GM18909 (cell line): ENCODE measurements around the gene NOXO1.

Experiments
- ATAC-seq: cut with Tn5 transposase; IDR thresholded peaks from one replicate; pipeline ENCODE4 v1.9.1; 2021; ENCODE audit warnings: mild to moderate bottlenecking; ENCODE audit not compliant: unreplicated experiment, poor library complexity

Gene NOXO1, protein sequence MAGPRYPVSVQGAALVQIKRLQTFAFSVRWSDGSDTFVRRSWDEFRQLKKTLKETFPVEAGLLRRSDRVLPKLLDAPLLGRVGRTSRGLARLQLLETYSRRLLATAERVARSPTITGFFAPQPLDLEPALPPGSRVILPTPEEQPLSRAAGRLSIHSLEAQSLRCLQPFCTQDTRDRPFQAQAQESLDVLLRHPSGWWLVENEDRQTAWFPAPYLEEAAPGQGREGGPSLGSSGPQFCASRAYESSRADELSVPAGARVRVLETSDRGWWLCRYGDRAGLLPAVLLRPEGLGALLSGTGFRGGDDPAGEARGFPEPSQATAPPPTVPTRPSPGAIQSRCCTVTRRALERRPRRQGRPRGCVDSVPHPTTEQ

DNA sequence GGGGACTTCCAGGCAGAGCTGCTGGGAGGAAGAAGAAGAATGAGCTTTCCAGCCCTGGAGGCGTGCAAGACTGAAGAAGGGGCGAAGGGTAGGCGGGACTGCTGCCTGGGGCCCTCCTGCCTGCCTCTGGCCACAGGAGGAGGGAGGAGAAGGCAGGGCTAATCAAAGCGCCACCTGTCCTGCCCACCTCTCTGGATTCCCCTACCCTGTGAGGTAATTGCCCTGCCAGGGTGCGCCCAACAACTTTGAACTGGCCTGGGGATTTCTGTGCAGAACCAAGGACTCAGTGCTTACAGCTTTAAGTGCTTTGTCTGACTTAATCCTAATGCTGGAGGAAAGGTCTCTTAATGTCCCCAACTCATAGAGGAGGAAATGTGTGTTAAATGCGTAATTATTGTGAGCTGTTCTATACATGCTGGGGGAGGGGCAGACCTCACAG lies at the start of gene NOXO1:
NOXO1 (minus strand) TSS at position 72 of the 439 bp plus-strand sequence. CDS start 290 bp downstream, outside the sequence.
- no peak for ATAC-seq

DNA sequence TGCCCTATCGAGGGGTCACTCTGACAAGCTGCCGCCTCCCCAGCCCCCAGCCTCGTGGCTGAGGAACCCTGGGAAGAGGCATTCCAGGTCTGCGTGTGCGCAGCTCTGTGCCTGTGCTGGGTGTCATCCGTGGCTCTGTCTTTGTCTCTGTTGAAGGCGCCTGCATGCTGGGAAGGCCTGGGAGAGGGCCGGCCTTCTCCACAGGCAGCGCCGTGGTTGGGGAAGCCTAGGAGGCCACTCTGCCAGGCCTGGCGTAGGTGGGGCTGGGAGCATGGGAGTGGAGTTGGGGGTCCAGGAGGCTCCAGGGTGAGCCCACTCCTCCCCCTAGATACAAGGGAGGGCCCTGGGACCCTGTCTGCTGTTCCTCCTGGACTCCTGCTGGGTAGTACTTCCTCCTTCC lies 48.8 kb upstream of the NOXO1 start:
- ATAC-seq, result no peak

DNA sequence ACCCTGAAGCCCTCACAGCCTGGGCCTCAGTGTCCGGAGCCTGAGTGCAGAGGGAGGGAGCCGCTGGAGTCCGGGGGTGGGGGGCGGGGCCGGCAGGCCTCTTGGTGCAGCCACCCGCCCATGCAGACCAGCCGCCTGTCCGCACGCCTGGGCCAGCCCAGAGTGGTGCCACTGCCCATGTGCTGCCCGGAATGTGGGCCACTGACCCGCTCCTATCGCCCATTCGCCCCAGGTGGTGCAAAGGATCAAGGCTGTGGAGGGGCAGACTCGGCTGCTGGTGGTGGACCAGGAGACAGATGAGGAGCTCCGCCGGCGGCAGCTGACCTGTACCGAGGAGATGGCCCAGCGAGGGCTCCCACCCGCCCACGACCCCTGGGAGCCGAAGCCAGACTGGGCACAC lies 48.1 kb upstream of the NOXO1 start:
- ATAC-seq, result no peak

DNA sequence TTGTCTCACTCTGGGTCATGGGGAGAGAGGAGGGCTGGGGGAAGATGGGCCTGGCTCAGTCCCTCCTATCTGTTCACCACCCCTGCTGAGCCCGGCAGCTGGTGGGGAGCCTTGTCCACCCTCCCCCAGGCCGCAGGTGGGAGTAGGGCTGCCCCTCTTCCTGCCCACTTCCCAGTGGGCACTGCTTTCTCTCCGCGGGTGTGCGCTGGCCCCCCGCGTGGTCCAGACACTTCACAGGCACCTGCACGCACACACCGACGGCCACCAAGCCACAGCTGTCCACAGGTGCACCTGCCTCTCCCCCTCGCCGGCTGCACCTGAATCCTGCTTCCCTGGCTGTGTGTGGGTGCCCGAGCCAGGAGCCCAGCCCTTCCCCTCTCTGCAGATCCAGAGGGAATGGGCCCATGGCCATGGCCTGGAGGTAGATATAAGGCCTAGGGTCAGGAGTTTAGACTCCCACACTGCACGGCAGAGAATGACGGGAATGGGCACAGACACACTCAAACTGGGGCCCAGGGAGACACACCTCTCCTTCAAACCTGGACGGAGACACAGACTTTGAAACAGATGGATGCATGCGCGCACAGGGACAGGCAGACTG lies 47.5 kb upstream of the NOXO1 start:
- no peak for ATAC-seq

DNA sequence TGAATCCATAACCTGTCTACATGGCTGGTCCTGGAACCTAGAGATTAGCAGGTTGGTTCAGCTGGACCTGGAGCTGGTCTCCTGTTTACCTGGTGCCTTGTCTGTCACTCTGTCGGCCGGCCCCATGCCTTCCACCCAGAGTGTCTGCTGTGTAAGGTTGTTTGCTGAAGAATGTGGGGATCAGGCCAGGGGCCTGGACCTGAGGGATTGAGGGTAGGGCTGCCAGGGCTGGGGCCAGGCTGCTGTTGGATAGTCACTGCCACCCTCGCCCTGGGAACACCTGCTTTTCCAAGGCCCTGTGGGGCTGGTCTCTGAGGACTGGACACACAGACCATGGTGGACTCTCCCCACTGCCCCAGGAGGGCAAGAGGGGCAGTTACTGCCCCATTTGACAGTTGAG lies 46.9 kb upstream of the NOXO1 start:
- no peak for ATAC-seq

DNA sequence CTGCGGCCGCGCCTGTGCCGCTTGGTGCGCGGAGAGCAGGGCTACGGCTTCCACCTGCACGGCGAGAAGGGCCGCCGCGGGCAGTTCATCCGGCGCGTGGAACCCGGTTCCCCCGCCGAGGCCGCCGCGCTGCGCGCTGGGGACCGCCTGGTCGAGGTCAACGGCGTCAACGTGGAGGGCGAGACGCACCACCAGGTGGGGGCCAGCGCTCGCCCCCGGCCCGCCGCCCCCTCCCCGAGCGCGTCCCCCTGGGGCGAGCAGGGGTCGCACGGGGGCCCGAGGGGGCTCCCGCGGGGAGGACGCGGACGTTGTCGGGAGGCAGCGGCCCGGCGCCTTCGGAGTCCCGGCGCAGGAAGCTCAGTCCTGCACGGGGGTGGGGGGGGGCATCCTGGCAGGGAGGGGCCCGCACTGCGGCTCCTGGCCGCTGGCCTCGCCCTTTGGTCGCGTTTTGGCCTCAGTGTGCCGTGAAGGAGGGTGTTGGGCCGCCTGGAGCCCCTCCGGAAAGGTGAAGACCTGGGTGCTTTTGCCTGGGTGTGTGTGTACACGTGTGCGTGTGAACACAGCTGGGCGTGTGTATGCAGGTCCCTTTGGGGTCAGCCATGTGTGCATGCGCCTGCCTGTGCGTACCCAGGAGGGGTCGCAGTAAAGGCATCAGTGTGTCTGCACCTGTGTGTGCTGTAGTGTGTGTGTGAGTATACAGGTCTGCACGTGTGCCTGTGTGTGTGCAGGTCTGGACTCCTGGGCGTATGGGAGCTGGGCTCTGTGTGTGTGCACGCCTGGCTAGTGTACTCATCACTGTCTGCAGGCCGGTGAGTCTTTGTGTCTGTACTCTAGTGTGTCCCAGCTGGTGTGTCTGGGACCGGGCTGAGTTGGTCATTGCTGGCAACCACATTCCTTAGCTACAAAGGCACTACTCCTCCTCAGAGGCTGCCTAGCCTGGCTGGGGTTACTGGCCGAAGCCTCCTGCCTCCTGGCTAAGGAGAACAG lies 46.0 kb upstream of the NOXO1 start:
- ATAC-seq, result no peak

DNA sequence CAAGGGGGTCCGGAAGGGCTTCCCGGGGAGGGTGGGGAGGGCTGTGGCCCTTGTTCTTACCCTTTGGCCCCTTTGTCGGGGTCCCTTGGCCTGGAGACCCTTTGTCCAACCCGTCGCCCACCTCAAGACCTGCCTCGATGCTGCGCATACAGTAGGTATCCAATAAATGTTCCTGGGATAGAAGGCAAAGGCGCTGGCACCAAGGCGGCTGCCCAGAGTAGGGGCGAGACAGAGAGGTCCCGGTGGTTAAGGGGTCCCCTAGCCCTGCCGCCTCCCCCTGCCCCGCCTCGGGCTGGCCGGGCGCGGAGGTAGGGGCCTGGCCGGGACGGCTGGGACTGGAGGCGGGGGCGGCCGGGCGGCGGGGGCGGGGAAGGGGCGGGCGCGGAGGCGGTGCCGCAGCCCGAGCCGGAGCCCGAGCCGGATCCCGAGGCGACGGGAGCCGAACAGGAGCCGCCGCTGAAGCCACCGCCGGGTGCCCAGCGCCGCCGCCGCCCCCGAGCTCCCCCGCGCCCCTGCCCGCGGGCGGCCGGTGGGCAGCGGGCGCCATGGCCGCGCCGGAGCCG lies 45.3 kb upstream of the NOXO1 start, which contains the start of gene NHERF2:
NHERF2 (plus strand) TSS at position 442 of the 563 bp plus-strand sequence; CDS start at position 546, 104 bp downstream.
- no peak for ATAC-seq

DNA sequence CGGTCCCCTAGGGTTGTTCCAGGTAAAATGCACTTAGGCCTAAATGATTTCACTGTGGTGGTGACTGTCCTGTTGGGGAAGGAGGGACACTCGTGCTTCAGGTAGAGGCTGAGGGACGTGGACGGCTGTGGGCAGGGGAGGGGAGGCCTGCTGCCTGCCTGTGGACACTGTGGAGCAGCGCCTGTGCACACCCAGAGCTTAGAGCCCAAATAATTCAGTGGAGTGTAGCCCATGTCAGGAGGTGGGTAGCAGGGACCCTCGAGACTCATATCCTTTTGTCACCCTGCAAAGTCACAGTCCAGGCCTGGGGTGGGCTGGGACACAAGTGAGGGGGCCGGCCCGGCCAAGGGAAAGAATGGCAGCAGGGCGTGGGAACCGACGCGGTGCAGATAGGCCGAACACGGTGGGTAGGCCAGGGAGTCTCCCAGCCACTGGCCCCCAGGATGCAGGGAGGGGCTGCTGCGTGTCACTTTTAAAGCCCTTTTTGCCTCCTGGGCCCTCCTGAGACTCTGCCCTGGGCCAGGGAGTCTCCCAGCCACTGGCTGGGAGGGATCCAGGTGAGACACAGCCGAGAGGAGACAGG lies 44.7 kb upstream of the NOXO1 start:
- no peak for ATAC-seq

DNA sequence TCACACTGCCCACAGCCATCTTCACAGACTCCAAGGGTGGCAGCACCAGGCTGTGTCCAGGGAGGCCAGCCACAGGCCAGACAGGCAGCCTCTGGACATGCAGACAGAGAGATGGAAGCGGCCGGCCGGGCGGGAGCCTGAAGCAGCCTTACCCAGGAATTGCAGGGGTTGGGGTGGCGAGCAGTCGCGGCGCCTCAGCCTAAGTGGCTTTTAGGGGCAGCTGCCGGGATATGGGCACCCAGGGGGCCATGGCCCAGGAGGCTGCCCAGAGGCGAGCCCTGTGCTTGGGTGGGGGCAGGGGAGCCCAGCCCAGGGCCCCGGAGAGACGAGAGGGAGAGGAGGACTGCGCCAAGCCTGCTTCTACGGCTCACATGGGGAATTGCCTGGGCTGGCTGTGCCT lies 44.0 kb upstream of the NOXO1 start:
- no peak for ATAC-seq

DNA sequence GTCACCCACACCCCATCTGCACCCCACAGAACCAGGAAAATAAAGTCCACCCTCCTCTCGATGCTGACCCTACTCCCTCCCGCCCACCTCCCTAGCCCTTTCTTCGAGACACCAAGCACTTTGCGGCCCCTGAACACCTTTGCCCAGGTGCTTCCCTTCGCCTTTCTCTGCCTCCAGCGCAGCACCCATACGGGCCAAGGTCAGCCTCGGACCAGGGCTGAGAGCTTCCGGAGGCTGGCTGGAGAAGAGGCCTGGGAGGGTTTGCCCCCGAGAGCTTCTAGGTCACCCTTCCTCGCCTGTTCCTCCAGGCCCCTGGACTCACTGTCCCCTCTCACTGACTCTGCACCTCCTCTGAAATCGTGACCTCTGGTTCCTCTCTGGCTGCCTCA lies 42.8 kb upstream of the NOXO1 start:
- ATAC-seq, result no peak

DNA sequence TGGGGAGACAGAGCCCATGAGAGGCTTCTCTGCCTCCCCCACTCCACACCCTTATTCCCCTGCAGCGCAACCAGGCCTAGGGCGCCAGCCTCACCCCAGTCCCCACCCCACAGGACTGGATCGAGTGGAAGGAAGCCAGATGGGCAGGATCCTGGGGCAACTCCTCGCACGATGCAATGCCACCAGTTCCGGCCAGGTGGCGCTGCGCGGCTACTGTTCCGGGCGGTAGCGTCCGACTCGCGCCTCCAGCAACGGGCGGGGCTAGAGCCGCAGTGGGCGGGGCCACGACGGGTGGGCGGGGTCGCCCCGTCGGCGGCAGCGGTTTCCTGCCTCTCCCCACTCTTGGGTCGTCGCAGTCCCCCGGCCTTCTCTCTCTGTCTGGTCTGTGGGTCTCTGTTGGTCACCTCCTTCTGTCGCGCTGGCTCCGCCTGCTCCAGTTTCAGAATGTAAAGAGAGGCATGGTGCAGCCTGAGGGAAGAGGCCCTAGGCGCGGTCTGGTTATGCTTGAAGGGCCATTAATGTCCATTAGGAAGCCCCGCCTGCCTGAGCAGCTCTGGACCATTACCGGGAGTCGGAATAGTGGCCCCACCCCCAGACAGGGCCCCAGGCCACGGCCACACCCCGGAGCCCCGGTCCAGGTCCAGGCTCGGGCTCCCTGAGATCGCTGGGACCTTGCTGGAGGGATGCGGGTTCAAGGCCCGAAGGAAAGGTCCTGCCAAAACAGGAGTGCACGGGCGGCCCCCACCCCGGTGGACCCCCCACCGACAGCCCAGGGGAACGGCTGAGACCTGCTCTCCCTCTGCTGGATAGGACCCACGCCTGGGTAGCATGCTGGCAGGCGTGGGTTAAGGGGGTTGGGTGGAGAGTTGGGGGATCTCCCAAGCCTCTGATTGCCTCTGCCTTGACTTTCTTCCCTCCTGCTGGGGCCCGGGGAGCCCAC lies 42.1 kb upstream of the NOXO1 start:
- ATAC-seq, result peak; percentile 79

DNA sequence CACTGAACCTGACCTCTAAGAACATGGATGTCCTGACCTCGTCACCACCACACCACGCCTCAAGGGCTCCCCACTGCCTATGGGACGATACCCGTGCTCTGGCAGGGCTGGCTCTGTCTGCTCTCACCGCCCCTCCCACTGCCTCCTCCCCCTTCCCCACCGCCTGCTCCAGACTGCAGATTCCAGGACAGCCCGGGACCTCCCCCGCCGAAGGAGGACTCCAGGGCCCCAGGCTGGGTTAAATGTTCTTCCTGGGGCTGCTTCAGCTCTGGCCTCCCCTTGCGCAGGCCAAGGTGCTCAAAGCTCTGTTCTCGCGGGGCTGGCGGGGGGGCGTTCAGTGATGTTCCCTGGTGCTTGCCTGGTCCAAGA lies 41.4 kb upstream of the NOXO1 start:
- ATAC-seq, result peak; percentile 9

DNA sequence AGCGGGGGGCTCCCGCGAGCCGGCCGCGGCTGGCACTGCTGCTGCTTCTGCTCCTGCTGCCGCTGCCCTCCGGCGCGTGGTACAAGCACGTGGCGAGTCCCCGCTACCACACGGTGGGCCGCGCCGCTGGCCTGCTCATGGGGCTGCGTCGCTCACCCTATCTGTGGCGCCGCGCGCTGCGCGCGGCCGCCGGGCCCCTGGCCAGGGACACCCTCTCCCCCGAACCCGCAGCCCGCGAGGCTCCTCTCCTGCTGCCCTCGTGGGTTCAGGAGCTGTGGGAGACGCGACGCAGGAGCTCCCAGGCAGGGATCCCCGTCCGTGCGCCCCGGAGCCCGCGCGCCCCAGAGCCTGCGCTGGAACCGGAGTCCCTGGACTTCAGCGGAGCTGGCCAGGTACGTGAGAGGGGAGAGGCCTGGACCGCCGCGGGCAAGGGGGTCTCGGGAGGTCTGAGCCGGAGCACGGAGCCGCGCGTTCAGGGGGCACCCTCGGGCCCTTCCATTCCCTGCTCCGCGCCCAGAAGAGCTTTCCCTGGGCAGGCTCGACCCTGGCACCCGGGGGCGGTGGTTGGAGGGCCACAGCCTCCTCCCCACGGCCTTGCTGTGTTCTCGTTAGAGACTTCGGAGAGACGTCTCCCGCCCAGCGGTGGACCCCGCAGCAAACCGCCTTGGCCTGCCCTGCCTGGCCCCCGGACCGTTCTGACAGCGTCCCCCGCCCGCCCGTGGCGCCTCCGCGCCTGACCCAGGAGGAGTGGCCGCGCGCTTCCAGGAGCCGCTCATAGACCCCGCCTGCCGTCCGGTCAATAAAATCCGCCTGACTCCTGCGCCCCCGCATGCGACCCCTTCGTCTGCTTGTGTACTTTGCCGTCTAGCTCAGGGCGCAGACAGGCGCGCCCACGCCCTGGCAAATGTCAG lies 38.9 kb upstream of the NOXO1 start:
- ATAC-seq, result no peak

DNA sequence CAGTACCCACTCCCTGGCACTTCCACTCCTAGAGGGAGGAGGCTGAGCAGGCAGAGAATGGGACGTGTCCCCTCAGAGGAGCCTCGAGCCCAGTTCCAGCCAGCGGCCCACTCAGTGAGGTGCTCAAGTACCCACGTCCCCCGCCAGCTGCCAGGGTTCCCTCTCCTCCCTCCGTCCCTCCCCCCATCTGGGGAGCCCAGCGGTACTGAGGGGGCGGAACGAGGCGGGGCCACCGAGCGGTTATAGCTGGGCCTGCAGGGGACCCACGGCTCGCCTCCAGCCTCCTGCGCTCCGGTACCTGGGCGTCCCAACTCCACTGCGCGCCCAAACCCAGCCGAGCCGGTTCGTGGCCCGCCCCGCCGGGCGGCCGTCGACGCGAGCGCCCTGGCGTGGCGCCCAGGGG lies 38.2 kb upstream of the NOXO1 start, which contains the start of gene NPW:
NPW (plus strand) TSS at position 268 of the 403 bp plus-strand sequence.
- no peak for ATAC-seq

DNA sequence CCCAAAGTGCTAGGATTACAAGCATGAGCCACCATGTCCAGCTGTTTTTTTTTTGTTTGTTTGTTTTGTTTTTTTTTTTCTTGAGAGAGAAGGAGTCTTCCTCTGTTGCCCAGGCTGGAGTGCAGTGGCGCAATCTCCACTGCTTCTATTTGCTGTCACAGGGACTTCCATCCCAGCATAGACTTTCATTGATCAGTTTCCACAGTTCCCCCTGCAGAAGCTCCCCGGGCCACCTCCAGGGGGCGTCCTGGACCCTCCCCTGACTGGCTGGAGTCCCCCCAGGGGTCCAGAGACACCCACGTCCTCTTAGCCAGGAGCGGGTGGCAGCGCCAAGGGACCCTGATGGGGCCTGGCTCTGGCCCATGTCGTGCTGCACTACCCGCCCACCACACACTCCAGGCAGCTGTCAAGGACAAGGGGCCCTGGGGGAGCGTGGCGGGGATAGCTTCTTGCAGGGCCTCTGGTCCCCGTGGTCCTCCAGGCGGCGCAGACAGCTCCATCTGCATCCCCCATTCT lies 35.2 kb upstream of the NOXO1 start:
- ATAC-seq, result no peak

DNA sequence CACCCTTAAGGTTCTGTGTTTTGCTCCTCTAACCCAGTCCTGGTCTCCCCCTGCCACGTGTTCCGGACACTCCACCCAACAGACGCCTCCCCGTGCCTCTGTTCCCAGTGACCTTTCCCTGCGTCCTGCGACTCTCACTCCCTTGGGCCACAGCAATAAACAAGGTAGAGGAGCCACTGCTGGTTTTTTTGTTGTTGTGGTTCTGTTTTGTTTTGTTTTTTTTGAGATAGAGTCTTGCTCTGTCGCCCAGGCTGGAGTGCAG lies 34.6 kb upstream of the NOXO1 start:
- no peak for ATAC-seq

DNA sequence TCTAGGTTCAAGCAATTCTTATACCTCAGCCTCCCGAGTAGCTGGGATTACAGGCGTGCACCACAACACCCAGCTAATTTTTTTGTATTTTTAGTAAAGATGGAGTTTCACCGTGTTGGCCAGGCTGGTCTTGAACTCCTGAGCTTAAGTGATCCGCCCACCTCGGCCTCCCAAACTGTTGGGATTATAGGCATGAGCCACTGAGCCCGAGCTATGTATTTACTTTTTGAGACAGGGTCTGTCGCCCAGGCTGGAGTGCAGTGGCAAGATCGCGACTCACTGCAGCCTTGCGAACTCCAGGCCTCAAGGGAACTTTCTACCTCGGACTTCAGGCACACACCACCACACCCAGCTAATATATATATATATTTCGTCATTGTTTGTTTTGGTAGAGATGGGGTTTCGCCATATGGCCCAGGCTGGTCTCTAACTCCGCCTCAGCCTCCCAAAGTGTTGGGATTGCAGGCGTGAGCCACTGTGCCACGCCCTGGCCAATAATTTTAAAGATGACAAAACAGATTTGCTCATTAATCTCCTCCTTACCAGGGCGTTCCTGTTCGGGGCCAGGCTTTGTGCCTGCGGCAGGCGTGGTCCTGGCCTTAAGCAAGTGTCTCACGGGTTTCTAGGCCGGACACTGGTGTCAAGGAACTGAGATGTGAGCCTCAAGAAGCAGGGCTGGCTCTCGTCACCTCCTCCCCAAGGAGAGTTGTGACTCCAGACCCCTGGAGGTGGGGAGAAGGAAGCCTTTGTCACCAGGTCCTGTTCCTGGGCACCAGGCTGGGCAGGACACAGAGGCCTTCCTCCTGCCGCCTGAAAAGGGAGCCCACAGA lies 34.1 kb upstream of the NOXO1 start:
- no peak for ATAC-seq
